ENCODE data around the gene AP2S1. TPM values are rescaled to one million over a fixed set of nuclear protein-coding genes. Genes with fewer than 3 reads are reported as not detected.
A peak's percentile ranks its signal among the peaks of the same experiment; 100 is the strongest.
"Not testable (repeated sequence)": the region's sequence is repeated elsewhere in the genome, so short reads cannot be mapped to it uniquely, and the experiment has no call there.

AP2S1 gene
- total RNA-seq, 1 donor from 2014 or later, result 165 TPM

DNA sequence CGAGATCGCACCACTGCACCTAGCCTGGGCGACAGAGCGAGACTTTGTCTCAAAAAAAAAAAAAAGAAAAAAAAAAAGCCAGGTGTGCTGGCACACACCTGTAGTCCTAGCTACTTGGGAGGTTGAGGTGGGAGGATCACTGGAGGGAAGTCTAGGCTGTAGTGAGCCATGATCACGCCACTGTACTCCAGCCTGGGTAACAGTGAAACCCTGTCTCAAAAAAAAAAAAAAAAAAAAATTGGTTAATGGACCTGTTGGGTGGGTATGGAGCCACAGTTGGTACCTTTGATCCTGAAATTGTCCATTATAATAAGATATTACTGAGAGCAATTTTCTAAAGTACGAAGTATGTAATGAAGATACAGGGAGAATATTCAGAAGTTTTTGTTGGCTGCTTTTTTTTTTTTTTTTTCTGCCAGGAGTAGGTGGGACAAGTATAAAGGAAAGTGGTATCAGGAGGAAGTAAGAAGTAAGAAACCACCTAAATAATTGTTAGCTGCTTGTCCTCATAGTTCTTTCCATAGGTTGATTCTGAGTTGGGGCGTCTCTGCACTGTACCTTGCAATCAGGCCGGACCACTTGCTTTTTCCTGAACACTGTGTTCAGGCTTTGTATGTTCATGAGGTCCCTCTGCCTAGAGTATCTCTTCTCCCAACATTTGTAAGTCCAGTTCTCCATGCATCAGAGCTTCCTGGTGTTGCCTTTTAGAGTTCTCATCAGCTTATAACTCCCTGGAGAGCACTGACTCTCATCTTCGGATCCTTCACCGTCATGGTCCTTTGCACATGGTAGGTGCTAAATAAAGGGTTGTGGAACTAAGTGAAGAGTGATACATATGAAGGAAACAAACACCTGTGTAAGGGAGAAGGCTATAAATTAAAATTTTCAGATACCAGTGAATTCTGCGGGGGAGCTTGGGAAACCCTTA, 41.9 kb upstream of the AP2S1 start:
- H3K9me3 Mint-ChIP-seq, result no peaks in the 10 kb centered on the region
- H3K36me3 Mint-ChIP-seq (ENCODE audit: low read depth), result no peaks in the 10 kb centered on the region
- H3K4me1 Mint-ChIP-seq, result peaks cover 36% of the 10 kb centered on the region
- no peak overlapping the region for H3K4me3 Mint-ChIP-seq
- H3K27me3 Mint-ChIP-seq (ENCODE audit: low read depth), result no peaks in the 10 kb centered on the region
- H3K27ac Mint-ChIP-seq (ENCODE audit: unreplicated experiment), result no peak overlapping the region
- DNase-seq (ENCODE audit: low read depth, low spot score), result no peak
- no peak for TF ChIP-seq CTCF (conservative IDR thresholded peaks at IDR 0.05)

GRCh38 chr19:46890423-46891170, 40.0 kb upstream of the AP2S1 start:
- Mint-ChIP-seq H3K27me3 (ENCODE audit: low read depth) (no peaks in the 10 kb centered on the region), H3K4me1 (peaks cover 26% of the 10 kb centered on the region), H3K9me3 (no peaks in the 10 kb centered on the region), H3K36me3 (ENCODE audit: low read depth) (no peaks in the 10 kb centered on the region), H3K4me3 (no peak overlapping the region), H3K27ac (ENCODE audit: unreplicated experiment) (no peak overlapping the region)
- no peak for TF ChIP-seq CTCF (conservative IDR thresholded peaks at IDR 0.05)
- no peak for DNase-seq (ENCODE audit: low read depth, low spot score)

DNA sequence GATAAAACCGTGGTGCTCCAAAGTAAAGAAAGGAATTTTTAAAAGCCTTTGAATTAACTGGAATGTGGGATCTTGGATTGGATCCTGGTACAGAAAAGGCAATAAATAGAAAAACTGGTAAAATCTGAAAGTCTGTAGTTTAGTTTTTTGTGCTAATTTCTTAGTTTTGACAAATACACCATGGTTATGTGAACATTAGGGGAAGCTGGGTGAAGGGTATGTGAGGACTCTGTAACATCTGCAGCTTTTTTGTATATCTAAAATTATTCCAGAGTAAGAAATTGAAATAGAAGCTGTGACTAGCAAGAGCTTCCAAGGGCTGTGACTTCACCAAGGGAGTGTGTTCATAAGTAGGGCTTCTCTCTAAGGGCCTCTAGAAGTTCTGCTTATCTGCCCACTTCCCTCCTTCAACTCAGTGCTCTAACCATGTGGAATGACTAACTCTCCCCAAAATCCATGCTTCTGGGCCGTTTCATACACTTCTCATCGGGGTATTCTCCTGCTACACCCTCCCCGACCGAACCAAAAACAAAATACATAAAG, 36.7 kb upstream of the AP2S1 start:
- TF ChIP-seq CTCF (conservative IDR thresholded peaks at IDR 0.05), result no peak
- no peaks in the 10 kb centered on the region for H3K9me3 Mint-ChIP-seq
- no peak overlapping the region for H3K27ac Mint-ChIP-seq (ENCODE audit: unreplicated experiment)
- no peak overlapping the region for H3K4me3 Mint-ChIP-seq
- no peaks in the 10 kb centered on the region for H3K27me3 Mint-ChIP-seq (ENCODE audit: low read depth)
- H3K4me1 Mint-ChIP-seq, result peaks cover 23% of the 10 kb centered on the region
- no peak for DNase-seq (ENCODE audit: low read depth, low spot score)
- H3K36me3 Mint-ChIP-seq (ENCODE audit: low read depth), result no peaks in the 10 kb centered on the region

DNA sequence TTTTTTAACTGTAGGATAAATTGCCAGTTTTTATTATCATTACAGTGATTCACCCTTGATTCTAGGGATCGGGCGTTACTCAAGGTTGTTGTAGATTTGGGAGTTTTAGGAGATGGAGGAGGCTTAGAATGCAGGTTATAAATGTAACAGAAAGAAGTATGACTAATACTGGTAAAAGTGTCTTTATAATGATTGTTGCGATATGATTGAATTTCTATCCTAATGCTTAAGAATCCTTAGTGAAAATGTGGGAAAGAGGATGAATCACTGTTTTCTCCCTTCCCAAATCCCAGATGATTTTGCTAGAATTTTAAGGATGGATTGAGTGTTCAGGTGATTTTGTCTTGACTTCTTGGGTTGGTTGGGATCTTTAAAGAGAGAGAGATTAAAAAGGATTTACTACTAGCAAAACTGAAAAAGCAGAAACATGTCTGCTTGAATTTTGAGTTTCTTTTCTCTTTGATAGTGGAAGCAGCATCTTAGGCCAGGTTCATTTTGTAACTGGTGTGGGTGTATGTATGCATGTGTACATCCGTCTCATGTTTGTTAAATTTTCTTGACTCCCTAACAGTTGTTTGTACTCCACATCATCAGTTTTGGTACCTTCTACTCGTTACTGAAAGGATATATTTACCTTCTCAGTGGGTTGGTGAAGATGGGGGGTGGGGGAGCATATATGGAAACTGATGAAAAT, 36.0 kb upstream of the AP2S1 start:
- H3K27me3 Mint-ChIP-seq (ENCODE audit: low read depth), result no peaks in the 10 kb centered on the region
- peaks cover 29% of the 10 kb centered on the region for H3K4me1 Mint-ChIP-seq
- H3K27ac Mint-ChIP-seq (ENCODE audit: unreplicated experiment), result no peak overlapping the region
- no peak for TF ChIP-seq CTCF (conservative IDR thresholded peaks at IDR 0.05)
- no peaks in the 10 kb centered on the region for H3K9me3 Mint-ChIP-seq
- no peaks in the 10 kb centered on the region for H3K36me3 Mint-ChIP-seq (ENCODE audit: low read depth)
- DNase-seq (ENCODE audit: low read depth, low spot score), result no peak
- H3K4me3 Mint-ChIP-seq, result no peak overlapping the region

DNA sequence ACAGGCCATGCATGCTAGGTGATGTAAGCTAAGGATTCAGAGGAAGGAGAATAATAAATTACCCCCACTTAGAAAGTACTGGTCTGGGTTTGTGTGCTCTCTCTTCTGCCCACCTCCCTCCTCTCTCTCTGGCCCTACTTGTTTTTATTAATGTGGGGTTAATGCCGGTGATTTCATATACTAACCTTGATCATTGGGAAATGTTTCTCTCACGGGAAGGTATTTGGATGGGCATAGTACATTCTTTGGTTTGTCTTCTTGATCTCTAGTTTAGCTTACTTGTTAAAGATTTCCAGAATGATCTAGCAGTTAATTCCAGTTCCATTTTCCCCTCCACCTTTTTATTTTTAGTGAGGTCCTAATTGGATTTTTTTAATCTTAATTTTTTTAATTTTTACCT, 34.8 kb upstream of the AP2S1 start:
- H3K27ac Mint-ChIP-seq (ENCODE audit: unreplicated experiment), result no peak overlapping the region
- no peak for DNase-seq (ENCODE audit: low read depth, low spot score)
- no peak for TF ChIP-seq CTCF (conservative IDR thresholded peaks at IDR 0.05)
- H3K4me1 Mint-ChIP-seq, result peaks cover 29% of the 10 kb centered on the region
- no peaks in the 10 kb centered on the region for H3K27me3 Mint-ChIP-seq (ENCODE audit: low read depth)
- H3K4me3 Mint-ChIP-seq, result no peak overlapping the region
- H3K36me3 Mint-ChIP-seq (ENCODE audit: low read depth), result peaks cover under 1% of the 10 kb centered on the region
- H3K9me3 Mint-ChIP-seq, result no peaks in the 10 kb centered on the region

- peaks cover 28% of the 10 kb centered on the region for H3K4me1 Mint-ChIP-seq
- not testable (repeated sequence) for DNase-seq (ENCODE audit: low read depth, low spot score); H3K9me3 Mint-ChIP-seq
These were observed 32.1 kb upstream of the AP2S1 start for GRCh38 chr19:46882751-46883150.

More at GRCh38 chr19:46882751-46883150, 32.1 kb upstream of the AP2S1 start:
- peak overlapping the region; percentile 92 for H3K27ac Mint-ChIP-seq (ENCODE audit: unreplicated experiment)
- H3K36me3 Mint-ChIP-seq (ENCODE audit: low read depth); H3K27me3 Mint-ChIP-seq (ENCODE audit: low read depth); H3K4me3 Mint-ChIP-seq: not testable (repeated sequence)
